IgD-negative memory B cell (primary cell): ENCODE results near the gene ARHGAP27. TPM values are rescaled to one million over a fixed set of nuclear protein-coding genes. Genes with fewer than 3 reads are reported as not detected.

ENCODE experiments used
- H3K27ac Mint-ChIP-seq, 3 donors: one replicate each; pipeline ENCODE4 v1.8.0; 2020 to 2022; ENCODE audit warnings: mild to moderate bottlenecking in 3 of 3, mixed read lengths in 3 of 3, moderate library complexity in 1 of 3
- H3K27me3 Mint-ChIP-seq: one replicate; pipeline ENCODE4 v1.8.0; 2021; ENCODE audit warnings: mixed read lengths
- H3K36me3 Mint-ChIP-seq: one replicate; pipeline ENCODE4 v1.8.0; 2020; ENCODE audit warnings: mild to moderate bottlenecking, mixed read lengths
- H3K4me1 Mint-ChIP-seq, 3 donors: one replicate each; pipeline ENCODE4 v1.8.0; 2020 to 2022; ENCODE audit warnings: mixed read lengths in 3 of 3, mild to moderate bottlenecking in 1 of 3
- H3K4me3 Mint-ChIP-seq, 4 donors: one replicate each; pipeline ENCODE4 v1.8.0; 2020 to 2022; ENCODE audit warnings: mild to moderate bottlenecking in 4 of 4, mixed read lengths in 4 of 4, moderate library complexity in 3 of 4
- H3K9me3 Mint-ChIP-seq, 3 donors: one replicate each; pipeline ENCODE4 v1.8.0; 2020 to 2021; ENCODE audit warnings: mixed read lengths in 3 of 3, mild to moderate bottlenecking in 1 of 3
- polyA plus RNA-seq: library from polyadenylated mRNA; unstranded; fragments of 300-500 nt; fragmentation: Illumina TruSeq; gene quantifications from one replicate; pipeline ENCODE4 v1.2.3, GENCODE V29; 2021

ARHGAP27 gene
- polyA plus RNA-seq, 1 donor from 2014 or later: 65.3 TPM

GRCh38 chr17:45428050-45428617 lies 4.5 kb downstream of the ARHGAP27 start:
- H3K4me1 Mint-ChIP-seq: peaks cover 18 to 26% (median 23%) of the 10 kb centered on the region in 3 donors
- H3K27ac Mint-ChIP-seq: peak overlapping the region; percentile 87 to 99 (median 96)
- no peaks in the 10 kb centered on the region for H3K36me3 Mint-ChIP-seq
- no peaks in the 10 kb centered on the region for H3K27me3 Mint-ChIP-seq
- H3K4me3 Mint-ChIP-seq: peak overlapping the region; percentile 84 to 95 (median 88)
- no peaks in the 10 kb centered on the region for H3K9me3 Mint-ChIP-seq

GRCh38 chr17:45427181-45427835 lies 5.4 kb downstream of the ARHGAP27 start:
- H3K27ac Mint-ChIP-seq: peak overlapping the region in 1 of 3 donors; percentile 87
- no peaks in the 10 kb centered on the region for H3K27me3 Mint-ChIP-seq
- H3K4me1 Mint-ChIP-seq: peaks cover 18 to 30% (median 23%) of the 10 kb centered on the region in 3 donors
- peak overlapping the region in 1 of 4 donors; percentile 62 for H3K4me3 Mint-ChIP-seq
- no peaks in the 10 kb centered on the region for H3K9me3 Mint-ChIP-seq
- H3K36me3 Mint-ChIP-seq: no peaks in the 10 kb centered on the region

- Mint-ChIP-seq H3K27me3 (no peaks in the 10 kb centered on the region), H3K27ac (peak overlapping the region in 1 of 3 donors; percentile 87), H3K4me3 (no peak overlapping the region), H3K9me3 (no peaks in the 10 kb centered on the region), H3K36me3 (no peaks in the 10 kb centered on the region), H3K4me1 (peaks cover 18 to 31% (median 23%) of the 10 kb centered on the region in 3 donors)
Measured at GRCh38 chr17:45426561-45426960, 6.1 kb downstream of the ARHGAP27 start.

- no peaks in the 10 kb centered on the region for H3K9me3 Mint-ChIP-seq
- no peak overlapping the region for H3K4me3 Mint-ChIP-seq
- H3K36me3 Mint-ChIP-seq: no peaks in the 10 kb centered on the region
- H3K27ac Mint-ChIP-seq: no peak overlapping the region
- H3K4me1 Mint-ChIP-seq: peaks cover 19 to 28% (median 22%) of the 10 kb centered on the region in 3 donors
- H3K27me3 Mint-ChIP-seq: no peaks in the 10 kb centered on the region
Measured at GRCh38 chr17:45425984-45426413, 6.7 kb downstream of the ARHGAP27 start.

- H3K27ac Mint-ChIP-seq: no peak overlapping the region
- H3K4me1 Mint-ChIP-seq: peaks cover 16 to 21% (median 17%) of the 10 kb centered on the region in 3 donors
- H3K4me3 Mint-ChIP-seq: peak overlapping the region in 1 of 4 donors; percentile 51
- no peaks in the 10 kb centered on the region for H3K9me3 Mint-ChIP-seq
- H3K36me3 Mint-ChIP-seq: no peaks in the 10 kb centered on the region
- H3K27me3 Mint-ChIP-seq: no peaks in the 10 kb centered on the region
Measured at GRCh38 chr17:45425125-45425983, 7.3 kb downstream of the ARHGAP27 start.

- Mint-ChIP-seq H3K4me3 (no peak overlapping the region), H3K9me3 (no peaks in the 10 kb centered on the region), H3K36me3 (no peaks in the 10 kb centered on the region), H3K27ac (no peak overlapping the region), H3K4me1 (peaks cover 15 to 21% (median 15%) of the 10 kb centered on the region in 3 donors), H3K27me3 (no peaks in the 10 kb centered on the region)
Measured at GRCh38 chr17:45424769-45425124, 7.9 kb downstream of the ARHGAP27 start.

- no peak overlapping the region for H3K4me3 Mint-ChIP-seq
- peaks cover 11 to 17% (median 12%) of the 10 kb centered on the region in 3 donors for H3K4me1 Mint-ChIP-seq
- no peaks in the 10 kb centered on the region for H3K9me3 Mint-ChIP-seq
- H3K27me3 Mint-ChIP-seq: no peaks in the 10 kb centered on the region
- H3K36me3 Mint-ChIP-seq: no peaks in the 10 kb centered on the region
- no peak overlapping the region for H3K27ac Mint-ChIP-seq
Measured at GRCh38 chr17:45423975-45424335, 8.7 kb downstream of the ARHGAP27 start.

GRCh38 chr17:45423304-45423974 lies 9.2 kb downstream of the ARHGAP27 start:
- Mint-ChIP-seq H3K36me3 (no peaks in the 10 kb centered on the region), H3K4me1 (peaks cover 7 to 12% (median 8%) of the 10 kb centered on the region in 3 donors), H3K27me3 (no peaks in the 10 kb centered on the region), H3K9me3 (no peaks in the 10 kb centered on the region), H3K4me3 (no peak overlapping the region), H3K27ac (peak overlapping the region in 1 of 3 donors; percentile 1)

- H3K27ac Mint-ChIP-seq: peak overlapping the region in 2 of 3 donors; percentile 24 to 63
- no peaks in the 10 kb centered on the region for H3K27me3 Mint-ChIP-seq
- H3K4me3 Mint-ChIP-seq: peak overlapping the region in 3 of 4 donors; percentile 5 to 65 (median 37)
- peaks cover 27 to 35% (median 34%) of the 10 kb centered on the region in 3 donors for H3K4me1 Mint-ChIP-seq
- H3K9me3 Mint-ChIP-seq: no peaks in the 10 kb centered on the region
- H3K36me3 Mint-ChIP-seq: peaks cover 4% of the 10 kb centered on the region
Measured at GRCh38 chr17:45414990-45415881, 17.4 kb downstream of the ARHGAP27 start.

- H3K9me3 Mint-ChIP-seq: no peaks in the 10 kb centered on the region
- H3K4me1 Mint-ChIP-seq: peaks cover 38 to 42% (median 40%) of the 10 kb centered on the region in 3 donors
- H3K4me3 Mint-ChIP-seq: peak overlapping the region; percentile 17 to 99 (median 82)
- H3K27me3 Mint-ChIP-seq: no peaks in the 10 kb centered on the region
- H3K36me3 Mint-ChIP-seq: peaks cover 4% of the 10 kb centered on the region
- peak overlapping the region; percentile 73 to 98 (median 95) for H3K27ac Mint-ChIP-seq
Measured at GRCh38 chr17:45413498-45413923, 19.2 kb downstream of the ARHGAP27 start.

- Mint-ChIP-seq H3K27ac (peak overlapping the region; percentile 63 to 100 (median 98)), H3K36me3 (peaks cover 4% of the 10 kb centered on the region), H3K9me3 (no peaks in the 10 kb centered on the region), H3K27me3 (no peaks in the 10 kb centered on the region), H3K4me3 (peak overlapping the region; percentile 72 to 100 (median 100)), H3K4me1 (peaks cover 55 to 57% (median 56%) of the 10 kb centered on the region in 3 donors)
Measured at GRCh38 chr17:45411348-45412105, 21.1 kb downstream of the ARHGAP27 start.

GRCh38 chr17:45410144-45411091 lies 22.3 kb downstream of the ARHGAP27 start:
- Mint-ChIP-seq H3K4me3 (peak overlapping the region; percentile 99 to 100 (median 100)), H3K36me3 (peaks cover 4% of the 10 kb centered on the region), H3K4me1 (peaks cover 58 to 60% (median 60%) of the 10 kb centered on the region in 3 donors), H3K9me3 (no peaks in the 10 kb centered on the region), H3K27me3 (no peaks in the 10 kb centered on the region), H3K27ac (peak overlapping the region; percentile 97 to 100 (median 98))
